HepG2 (cell line): ENCODE results near the gene ESRRB. TPM values are rescaled to one million over a fixed set of nuclear protein-coding genes. Genes with fewer than 3 reads are reported as not detected.

ENCODE experiments used
- ATAC-seq: fragments of 200-7000 bp; cut with Tn5 transposase; 3 replicates; pipeline ENCODE4 v1.9.1; 2020; ENCODE audit warnings: mild to moderate bottlenecking, moderate library complexity
- BruUV-seq: library from RNA; stranded (reverse); fragments of 400-500 nt; replicated peaks from 2 replicates; lab custom pipeline; 2021; lab: Mats Ljungman, UMichigan
- CTCF ChIA-PET: fragments of 300-600 bp; formaldehyde crosslinking; extraction: SDS; loops from one replicate; lab custom pipeline; 2021; ENCODE audit warnings: low total read pairs, inconsistent platforms, low intra/inter-chr PET ratio; lab: Yijun Ruan, JAX
- POLR2A ChIA-PET: fragments of 350-600 bp; sonication (Branson Sonifier 250); formaldehyde crosslinking; loops from one replicate; lab custom pipeline; 2020; ENCODE audit warnings: antibody characterized with exemption, inconsistent platforms; lab: Yijun Ruan, JAX
- DNase-seq: peaks from one replicate; pipeline ENCODE4 v3.0.0-alpha.2; 2015; ENCODE audit warnings: low spot score
- FAIRE-seq: peaks from 3 replicates; lab custom pipeline; 2011; peaks lifted over from hg19 to GRCh38; lab: Jason Lieb, UNC
- H2AFZ ChIP-seq: one replicate; pipeline ENCODE4 v1.6.1; 2011; ENCODE audit warnings: low read length, inconsistent platforms
- H3K27ac ChIP-seq: fragments of 300-600 bp; 3 replicates; pipeline ENCODE4 v1.8.0; 2011; ENCODE audit warnings: mixed run types, mild to moderate bottlenecking, mixed read lengths, low read length, inconsistent platforms; ENCODE audit not compliant: insufficient read depth; ENCODE audit errors: extremely low read length
- H3K27me3 ChIP-seq, 2 experiments: fragments of 200-600 bp in 1 of 2; 2 replicates in 1 of 2; 3 replicates in 1 of 2; pipeline versions ENCODE4 v1.6.0 to v1.8.0; 2011; ENCODE audit warnings: low read length in 2 of 2, mild to moderate bottlenecking in 2 of 2, moderate library complexity in 2 of 2, inconsistent platforms in 1 of 2; ENCODE audit not compliant: insufficient read depth in 2 of 2, control insufficient read depth in 1 of 2
- H3K36me3 ChIP-seq, 2 experiments: fragments of 200-600 bp in 1 of 2; replicated peaks in 1 of 2; 2 replicates in 1 of 2; 3 replicates in 1 of 2; pipeline versions ENCODE4 v1.5.1 to v1.8.0; 2011; ENCODE audit warnings: low read length in 2 of 2, inconsistent platforms in 1 of 2; ENCODE audit not compliant: insufficient read depth in 2 of 2, control insufficient read depth in 1 of 2
- H3K4me1 ChIP-seq: 2 replicates; pipeline ENCODE4 v1.5.1; 2012; ENCODE audit warnings: low read length, inconsistent platforms; ENCODE audit not compliant: insufficient read depth
- H3K4me2 ChIP-seq: 2 replicates; pipeline ENCODE4 v1.6.0; 2011; ENCODE audit warnings: low read depth, low read length, inconsistent platforms
- H3K4me3 ChIP-seq, 3 experiments: fragments of 200-600 bp in 1 of 3; sonication (generic), shearing (Covaris generic) in 1 of 3; replicated peaks in 1 of 3; 2 replicates each; pipeline ENCODE4 v1.5.1; 2011 to 2016; ENCODE audit warnings: low read length in 3 of 3, inconsistent platforms in 2 of 3, low read depth in 2 of 3, mild to moderate bottlenecking in 2 of 3, control low read depth in 1 of 3, mixed read lengths in 1 of 3; ENCODE audit not compliant: insufficient read depth in 1 of 3
- H3K79me2 ChIP-seq: one replicate; pipeline ENCODE4 v1.6.1; 2011; ENCODE audit warnings: low read length, inconsistent platforms; ENCODE audit not compliant: insufficient read depth
- H3K9ac ChIP-seq: 2 replicates; pipeline ENCODE4 v1.6.0; 2011; ENCODE audit warnings: mild to moderate bottlenecking, low read depth, low read length, inconsistent platforms; ENCODE audit not compliant: insufficient read depth
- H3K9me3 ChIP-seq: 2 replicates; pipeline ENCODE4 v1.5.1; 2012; ENCODE audit warnings: mild to moderate bottlenecking, low read length
- H4K20me1 ChIP-seq: 2 replicates; pipeline ENCODE4 v1.6.0; 2011; ENCODE audit warnings: inconsistent platforms, mild to moderate bottlenecking, low read length, moderate library complexity; ENCODE audit not compliant: insufficient read depth
- CHCHD3 ChIP-seq: sonication (generic); formaldehyde crosslinking; IDR thresholded peaks from 2 replicates; pipeline ENCODE4 v1.8.0; 2022; ENCODE audit warnings: mild to moderate bottlenecking, missing genetic modification reagents, moderate library complexity
- GTF3A ChIP-seq: sonication (generic); formaldehyde crosslinking; conservative IDR thresholded peaks from 2 replicates; pipeline ENCODE4 v1.4.0; 2020; ENCODE audit warnings: mild to moderate bottlenecking, missing genetic modification reagents
- HNRNPK ChIP-seq: fragments of 200-400 bp; formaldehyde crosslinking; IDR thresholded peaks from 2 replicates; pipeline ENCODE4 v1.6.1; 2018; ENCODE audit warnings: low read length, low read depth, moderate library complexity, mild to moderate bottlenecking; ENCODE audit not compliant: poor library complexity, severe bottlenecking
- HOMEZ ChIP-seq: IDR thresholded peaks from 2 replicates; pipeline ENCODE4 v1.6.1; 2016; ENCODE audit warnings: low read depth
- MED1 ChIP-seq: sonication (generic); formaldehyde crosslinking; IDR thresholded peaks from 2 replicates; pipeline ENCODE4 v1.4.0; 2020; ENCODE audit warnings: missing genetic modification reagents
- PAX8 ChIP-seq: sonication (generic); formaldehyde crosslinking; IDR thresholded peaks from 2 replicates; pipeline ENCODE4 v1.8.0; 2022; ENCODE audit warnings: mild to moderate bottlenecking, missing genetic modification reagents, borderline replicate concordance
- PCBP1 ChIP-seq: fragments of 200-400 bp; formaldehyde crosslinking; IDR thresholded peaks from 2 replicates; pipeline ENCODE4 v1.6.1; 2017; ENCODE audit warnings: mild to moderate bottlenecking, low read depth, low read length, borderline replicate concordance
- PCBP2 ChIP-seq: fragments of 200-400 bp; formaldehyde crosslinking; optimal IDR thresholded peaks from 2 replicates; pipeline ENCODE3; 2018; ENCODE audit warnings: low read length, low read depth; ENCODE audit not compliant: poor library complexity, severe bottlenecking
- ZNF160 ChIP-seq: sonication (generic); formaldehyde crosslinking; IDR thresholded peaks from 2 replicates; pipeline ENCODE4 v1.8.0; 2022; ENCODE audit warnings: mild to moderate bottlenecking, inconsistent platforms, missing genetic modification reagents
- ZNF549 ChIP-seq: sonication (generic); formaldehyde crosslinking; IDR thresholded peaks from 2 replicates; pipeline ENCODE4 v1.5.0; 2020; ENCODE audit warnings: missing genetic modification reagents
- ZNF639 ChIP-seq: conservative IDR thresholded peaks from 2 replicates; pipeline ENCODE4 v1.6.1; 2018; ENCODE audit warnings: missing genetic modification reagents
- WGBS: methylation state at CpG from one replicate; pipeline ENCODE4 v1.1.6; 2017; ENCODE audit warnings: low lambda C conversion rate; 5-methylcytosine and 5-hydroxymethylcytosine counted together
- in situ Hi-C: cut with HindIII; loops from 2 replicates; pipeline ENCODE4 v1.10.0; 2017; ENCODE audit warnings: low pct_unique_long_range_greater_than_20kb; ENCODE audit not compliant: extremely low pct_ligation_motif_present
- intact Hi-C: fragments of 100-400 bp; cut with micrococcal nuclease; formaldehyde crosslinking; loops from one replicate; pipeline ENCODE4 v1.10.0; 2022; ENCODE audit not compliant: unreplicated experiment
- polyA plus RNA-seq, 8 experiments: library from polyadenylated mRNA; depleted of rRNA in 3 of 8; stranded (reverse) in 7 of 8; unstranded in 1 of 8; fragments of >200 nt; fragmentation: Illumina TruSeq in 4 of 8; extraction: Trizol in 4 of 8; gene quantifications; 2 replicates each; pipeline versions ENCODE4 v1.2.1 to v1.2.3, GENCODE V29; 2011 to 2016; ENCODE audit warnings: low read depth in 4 of 8, missing spikeins in 1 of 8, mixed read lengths in 1 of 8; ENCODE audit not compliant: insufficient read depth in 1 of 8
- total RNA-seq, 5 experiments: library from RNA; depleted of rRNA; stranded (reverse); fragments of >200 nt; fragmentation: Illumina TruSeq; extraction: Trizol; gene quantifications; 2 replicates each; pipeline ENCODE4 v1.2.3, GENCODE V29; 2016; ENCODE audit warnings: low read depth in 1 of 5
- TF ChIP-seq, protein P1 (sequence below): sonication (generic); formaldehyde crosslinking; conservative IDR thresholded peaks from 2 replicates; pipeline ENCODE4 v1.4.0; 2020; ENCODE audit warnings: missing genetic modification reagents
- TF ChIP-seq, protein P2 (sequence below): sonication (generic); formaldehyde crosslinking; IDR thresholded peaks from 2 replicates; pipeline ENCODE4 v1.4.0; 2020; ENCODE audit warnings: missing genetic modification reagents

The ESRRB gene
- total and polyA plus RNA-seq, 2 of the 13 experiments (the other 11 are each of a cell fraction or from before 2014, with no cell fraction given) = 0.04 to 0.33 TPM

- TF ChIP-seq ZNF639 (no peak), ZNF549 (CRISPR knock-in tag) (no peak), MED1 (CRISPR knock-in tag) (no peak), CHCHD3 (CRISPR knock-in tag) (no peak), ZNF160 (CRISPR knock-in tag) (no peak), HOMEZ (CRISPR knock-in tag) (no peak), PAX8 (CRISPR knock-in tag) (no peak)
- TF ChIP-seq, protein P1, sequence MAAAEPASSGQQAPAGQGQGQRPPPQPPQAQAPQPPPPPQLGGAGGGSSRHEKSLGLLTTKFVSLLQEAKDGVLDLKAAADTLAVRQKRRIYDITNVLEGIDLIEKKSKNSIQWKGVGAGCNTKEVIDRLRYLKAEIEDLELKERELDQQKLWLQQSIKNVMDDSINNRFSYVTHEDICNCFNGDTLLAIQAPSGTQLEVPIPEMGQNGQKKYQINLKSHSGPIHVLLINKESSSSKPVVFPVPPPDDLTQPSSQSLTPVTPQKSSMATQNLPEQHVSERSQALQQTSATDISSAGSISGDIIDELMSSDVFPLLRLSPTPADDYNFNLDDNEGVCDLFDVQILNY = no peak
Measured at GRCh38 chr14:76537906-76538647, 162.1 kb downstream of the ESRRB start (continued).

DNA sequence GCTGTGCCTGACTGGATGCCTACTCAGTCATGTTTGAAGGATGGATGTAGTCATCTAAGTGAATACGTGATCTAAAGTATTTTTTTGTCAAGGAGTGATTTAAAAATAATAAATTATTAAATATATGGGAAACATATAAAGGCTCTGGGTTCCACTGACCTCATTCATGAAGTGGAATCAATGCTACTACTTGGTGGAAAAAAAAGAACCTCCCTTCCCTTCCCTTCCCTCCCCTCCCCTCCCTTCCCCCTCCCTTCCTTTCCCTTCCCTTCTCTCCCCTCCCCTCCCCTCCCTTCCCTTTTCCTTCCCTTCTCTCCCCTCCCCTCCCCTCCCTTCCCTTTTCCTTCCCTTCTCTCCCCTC, 162.7 kb downstream of the ESRRB start:
- no peaks in the 10 kb centered on the region for H3K9me3 ChIP-seq
- H3K4me3 ChIP-seq = no peak overlapping the region
- intact Hi-C loops = no loop called here
- no peak for ATAC-seq
- no peaks in the 10 kb centered on the region for H3K27me3 ChIP-seq
- in situ Hi-C loops = no loop called here
- H4K20me1 ChIP-seq = no peaks in the 10 kb centered on the region
- CTCF ChIA-PET = no interaction called here
- TF ChIP-seq, protein P2, sequence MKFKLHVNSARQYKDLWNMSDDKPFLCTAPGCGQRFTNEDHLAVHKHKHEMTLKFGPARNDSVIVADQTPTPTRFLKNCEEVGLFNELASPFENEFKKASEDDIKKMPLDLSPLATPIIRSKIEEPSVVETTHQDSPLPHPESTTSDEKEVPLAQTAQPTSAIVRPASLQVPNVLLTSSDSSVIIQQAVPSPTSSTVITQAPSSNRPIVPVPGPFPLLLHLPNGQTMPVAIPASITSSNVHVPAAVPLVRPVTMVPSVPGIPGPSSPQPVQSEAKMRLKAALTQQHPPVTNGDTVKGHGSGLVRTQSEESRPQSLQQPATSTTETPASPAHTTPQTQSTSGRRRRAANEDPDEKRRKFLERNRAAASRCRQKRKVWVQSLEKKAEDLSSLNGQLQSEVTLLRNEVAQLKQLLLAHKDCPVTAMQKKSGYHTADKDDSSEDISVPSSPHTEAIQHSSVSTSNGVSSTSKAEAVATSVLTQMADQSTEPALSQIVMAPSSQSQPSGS = no peak
- peak; percentile 48 for TF ChIP-seq PCBP2
- TF ChIP-seq PCBP1 = 0 out of 2 replicates have a peak, but pooled peaks have one; percentile 63
- TF ChIP-seq HNRNPK = peak; percentile 89
- TF ChIP-seq GTF3A (CRISPR knock-in tag) = no peak
- TF ChIP-seq, all 625 proteins: peak for 3
- DNase-seq = no peak
- no peaks in the 10 kb centered on the region for H3K36me3 ChIP-seq
- BruUV-seq = no TSS peak
- POLR2A ChIA-PET = no interaction called here
- WGBS = 11% methylated on average over 1 of the region's 1 CpG
- H3K4me2 ChIP-seq = no peak overlapping the region
- H3K9ac ChIP-seq = no peak overlapping the region
- FAIRE-seq = no peak
- H3K4me1 ChIP-seq = 0 out of 2 replicates have a peak, but pooled peaks cover 6% of the 10 kb centered on the region
- no peak overlapping the region for H2AFZ ChIP-seq
- H3K27ac ChIP-seq = no peak overlapping the region
- H3K79me2 ChIP-seq = no peaks in the 10 kb centered on the region
